ENCODE measurements around the gene SPHK2. TPM values are rescaled to one million over a fixed set of nuclear protein-coding genes. Genes with fewer than 3 reads are reported as not detected.

Gene SPHK2
- total RNA-seq, 1 donor from 2014 or later = 36.4 TPM

GRCh38 chr19:48641850-48642249 is 22.5 kb downstream of the SPHK2 start:
- H3K4me1 Mint-ChIP-seq = peaks cover 40% of the 10 kb centered on the region
- intact Hi-C loops (cut with micrococcal nuclease) = no loop called here
- no peak overlapping the region for H3K4me3 Mint-ChIP-seq
- no peaks in the 10 kb centered on the region for H3K9me3 Mint-ChIP-seq
- H3K27ac Mint-ChIP-seq = no peak overlapping the region
- H3K36me3 Mint-ChIP-seq (ENCODE audit: low read depth) = peaks cover 2% of the 10 kb centered on the region
- H3K27me3 Mint-ChIP-seq = peaks cover 2% of the 10 kb centered on the region
- DNase-seq = no peak

- no peak overlapping the region for H3K27ac Mint-ChIP-seq
- peaks cover 38% of the 10 kb centered on the region for H3K4me1 Mint-ChIP-seq
- H3K36me3 Mint-ChIP-seq (ENCODE audit: low read depth) = peaks cover 2% of the 10 kb centered on the region
- H3K4me3 Mint-ChIP-seq = no peak overlapping the region
- no peak for DNase-seq
- H3K27me3 Mint-ChIP-seq = peaks cover 2% of the 10 kb centered on the region
- no peaks in the 10 kb centered on the region for H3K9me3 Mint-ChIP-seq
- intact Hi-C loops (cut with micrococcal nuclease) = no loop called here
These were observed 23.6 kb downstream of the SPHK2 start for GRCh38 chr19:48642862-48643261.

- no peaks in the 10 kb centered on the region for H3K36me3 Mint-ChIP-seq (ENCODE audit: low read depth)
- H3K4me1 Mint-ChIP-seq = peaks cover 30% of the 10 kb centered on the region
- no peak overlapping the region for H3K27ac Mint-ChIP-seq
- H3K9me3 Mint-ChIP-seq = no peaks in the 10 kb centered on the region
- DNase-seq = no peak
- intact Hi-C loops (cut with micrococcal nuclease) = no loop called here
- peak overlapping the region; percentile 96 for H3K4me3 Mint-ChIP-seq
- H3K27me3 Mint-ChIP-seq = peaks cover 2% of the 10 kb centered on the region
These were observed 25.0 kb downstream of the SPHK2 start for GRCh38 chr19:48644355-48644754.

- Mint-ChIP-seq H3K36me3 (ENCODE audit: low read depth) (no peaks in the 10 kb centered on the region), H3K4me3 (peak overlapping the region; percentile 96), H3K27ac (peak overlapping the region; percentile 65), H3K4me1 (peaks cover 33% of the 10 kb centered on the region), H3K9me3 (no peaks in the 10 kb centered on the region), H3K27me3 (peaks cover 2% of the 10 kb centered on the region)
- DNase-seq = peak; percentile 90
- intact Hi-C loops (cut with micrococcal nuclease) = loop anchor here (5.0 kb wide), 2 partner anchors 67 to 227 kb away; partner anchors contain the start of gene PPP1R15A
These were observed 25.7 kb downstream of the SPHK2 start for GRCh38 chr19:48644839-48645619.

GRCh38 chr19:48645620-48646000 is 26.3 kb downstream of the SPHK2 start:
- intact Hi-C loops (cut with micrococcal nuclease) = loop anchor here (5.0 kb wide), 2 partner anchors 67 to 227 kb away; partner anchors contain the start of gene PPP1R15A
- Mint-ChIP-seq H3K4me3 (peak overlapping the region; percentile 96), H3K36me3 (ENCODE audit: low read depth) (no peaks in the 10 kb centered on the region), H3K4me1 (peaks cover 34% of the 10 kb centered on the region), H3K27me3 (peaks cover 2% of the 10 kb centered on the region), H3K27ac (peak overlapping the region; percentile 89), H3K9me3 (no peaks in the 10 kb centered on the region)
- peak; percentile 67 for DNase-seq

- intact Hi-C loops (cut with micrococcal nuclease) = loop anchor here (1.0 to 5.0 kb wide), 8 partner anchors 9 to 226 kb away; partner anchors contain the start of genes DBP and PPP1R15A
- no peaks in the 10 kb centered on the region for H3K9me3 Mint-ChIP-seq
- H3K27me3 Mint-ChIP-seq = peaks cover 2% of the 10 kb centered on the region
- peak; percentile 97 for DNase-seq
- peak within 1 kb of the TSS; percentile 96 for H3K4me3 Mint-ChIP-seq
- no peaks in the 10 kb centered on the region for H3K36me3 Mint-ChIP-seq (ENCODE audit: low read depth)
- H3K4me1 Mint-ChIP-seq = peaks cover 37% of the 10 kb centered on the region
- H3K27ac Mint-ChIP-seq = peak within 1 kb of the TSS; percentile 89
These were observed 26.9 kb downstream of the SPHK2 start, which contains the start of gene CA11 for GRCh38 chr19:48646001-48646721. TSS of gene CA11 (minus strand) at chr19:48646187. CDS start at chr19:48645632, 555 bp downstream.

- H3K9me3 Mint-ChIP-seq = no peaks in the 10 kb centered on the region
- no peaks in the 10 kb centered on the region for H3K36me3 Mint-ChIP-seq (ENCODE audit: low read depth)
- peaks cover 37% of the 10 kb centered on the region for H3K4me1 Mint-ChIP-seq
- peaks cover 2% of the 10 kb centered on the region for H3K27me3 Mint-ChIP-seq
- peak overlapping the region; percentile 73 for H3K27ac Mint-ChIP-seq
- peak overlapping the region; percentile 96 for H3K4me3 Mint-ChIP-seq
- intact Hi-C loops (cut with micrococcal nuclease) = loop anchor here (1.0 to 5.0 kb wide), 8 partner anchors 9 to 226 kb away; partner anchors contain the start of genes DBP and PPP1R15A
- no peak for DNase-seq
These were observed 27.5 kb downstream of the SPHK2 start for GRCh38 chr19:48646722-48647216.

GRCh38 chr19:48648134-48648533 is 28.8 kb downstream of the SPHK2 start:
- no peaks in the 10 kb centered on the region for H3K27me3 Mint-ChIP-seq
- no peak for DNase-seq
- no peaks in the 10 kb centered on the region for H3K9me3 Mint-ChIP-seq
- H3K27ac Mint-ChIP-seq = peak overlapping the region; percentile 9
- intact Hi-C loops (cut with micrococcal nuclease) = loop anchor here (5.0 kb wide), 2 partner anchors 64 to 224 kb away; partner anchors contain the start of gene PPP1R15A
- no peaks in the 10 kb centered on the region for H3K36me3 Mint-ChIP-seq (ENCODE audit: low read depth)
- H3K4me3 Mint-ChIP-seq = peak overlapping the region; percentile 11
- H3K4me1 Mint-ChIP-seq = peaks cover 40% of the 10 kb centered on the region

- Mint-ChIP-seq H3K4me1 (peaks cover 23% of the 10 kb centered on the region), H3K27me3 (no peaks in the 10 kb centered on the region), H3K36me3 (ENCODE audit: low read depth) (no peaks in the 10 kb centered on the region), H3K27ac (no peak overlapping the region), H3K9me3 (no peaks in the 10 kb centered on the region), H3K4me3 (no peak overlapping the region)
- intact Hi-C loops (cut with micrococcal nuclease) = no loop called here
- DNase-seq = no peak
These were observed 31.8 kb downstream of the SPHK2 start for GRCh38 chr19:48650974-48651682.

GRCh38 chr19:48651683-48652048 is 32.4 kb downstream of the SPHK2 start:
- H3K4me3 Mint-ChIP-seq = no peak overlapping the region
- no peak overlapping the region for H3K27ac Mint-ChIP-seq
- no peak for DNase-seq
- H3K4me1 Mint-ChIP-seq = peaks cover 20% of the 10 kb centered on the region
- no peaks in the 10 kb centered on the region for H3K27me3 Mint-ChIP-seq
- intact Hi-C loops (cut with micrococcal nuclease) = no loop called here
- H3K36me3 Mint-ChIP-seq (ENCODE audit: low read depth) = no peaks in the 10 kb centered on the region
- no peaks in the 10 kb centered on the region for H3K9me3 Mint-ChIP-seq

- peaks cover 13% of the 10 kb centered on the region for H3K4me1 Mint-ChIP-seq
- no peak overlapping the region for H3K27ac Mint-ChIP-seq
- peaks cover 8% of the 10 kb centered on the region for H3K27me3 Mint-ChIP-seq
- H3K36me3 Mint-ChIP-seq (ENCODE audit: low read depth) = no peaks in the 10 kb centered on the region
- intact Hi-C loops (cut with micrococcal nuclease) = no loop called here
- H3K4me3 Mint-ChIP-seq = no peak overlapping the region
- no peaks in the 10 kb centered on the region for H3K9me3 Mint-ChIP-seq
- no peak for DNase-seq
These were observed 35.2 kb downstream of the SPHK2 start for GRCh38 chr19:48654299-48655059.

- no peaks in the 10 kb centered on the region for H3K9me3 Mint-ChIP-seq
- no peak for DNase-seq
- intact Hi-C loops (cut with micrococcal nuclease) = no loop called here
- H3K27me3 Mint-ChIP-seq = peaks cover 8% of the 10 kb centered on the region
- peaks cover 12% of the 10 kb centered on the region for H3K4me1 Mint-ChIP-seq
- no peaks in the 10 kb centered on the region for H3K36me3 Mint-ChIP-seq (ENCODE audit: low read depth)
- H3K4me3 Mint-ChIP-seq = no peak overlapping the region
- no peak overlapping the region for H3K27ac Mint-ChIP-seq
These were observed 37.7 kb downstream of the SPHK2 start for GRCh38 chr19:48656840-48657474.

All from activated CD4-positive, alpha-beta T cell treated with anti-CD3 and anti-CD28 coated beads, Interleukin-2, amount 10 ng/mL, durations not matched to agents 24 days and 14 days (primary cell).